ENCODE results near the gene FAM174B.

The FAM174B gene

DNA sequence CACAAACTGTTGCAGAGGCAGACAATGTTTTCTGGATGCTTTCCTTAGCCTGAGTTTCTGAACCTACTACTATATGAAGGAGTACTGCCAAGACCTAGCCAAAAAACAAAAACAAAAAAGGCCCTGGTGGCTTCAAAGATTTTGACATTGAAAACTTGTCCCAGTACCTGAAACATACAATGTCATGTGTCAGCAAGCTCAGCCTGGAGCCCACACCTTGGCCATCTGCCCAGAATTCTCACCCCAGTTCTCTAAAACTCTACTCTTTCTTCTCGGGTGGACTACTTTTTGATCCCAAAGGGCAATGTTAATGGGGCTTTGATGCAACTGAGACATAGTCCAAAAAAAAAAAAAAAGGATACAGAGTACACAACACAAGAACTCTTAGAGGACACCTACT is 81.4 kb downstream of the FAM174B start:
- Histone ChIP-seq H3K4me3 (no peak overlapping the region), H3K9ac (ENCODE audit: insufficient read length) (no peak overlapping the region), H3K36me3 (ENCODE audit: insufficient read depth, low read length) (no peaks in the 10 kb centered on the region), H3K9me3 (ENCODE audit: low read depth, low read length) (no peaks in the 10 kb centered on the region), H3K27ac (no peak overlapping the region)
- TF ChIP-seq FOXP2 (optimal IDR thresholded peaks at IDR 0.05; ENCODE audit: control extremely low read depth, extremely low read length, insufficient read depth) = no peak
- no peak for TF ChIP-seq POLR2AphosphoS5 (IDR thresholded peaks at IDR 0.05; ENCODE audit: borderline replicate concordance, low read depth, low read length)
- TF ChIP-seq EZH2 (IDR thresholded peaks at IDR 0.05) = no peak
- no peak for DNase-seq (ENCODE audit: low read depth, low spot score)

DNA sequence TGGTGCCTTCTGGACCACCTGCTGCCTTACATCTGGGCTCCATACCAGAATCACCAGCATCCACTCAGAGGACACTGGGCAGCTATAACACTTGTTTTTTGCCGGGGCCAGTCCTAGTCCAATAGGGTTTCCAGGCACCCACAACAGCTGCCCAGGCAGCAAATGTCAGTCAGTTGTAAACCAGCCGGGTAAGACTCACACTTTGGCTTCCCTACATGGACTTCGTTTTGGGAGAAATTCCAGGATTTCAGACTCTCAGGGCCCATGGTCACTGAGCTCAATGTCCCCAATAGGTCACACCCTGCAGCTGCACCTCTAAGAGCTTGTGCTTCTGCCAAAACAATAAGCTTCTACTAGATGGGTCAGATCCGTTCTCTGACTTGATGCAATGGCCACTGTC is 83.8 kb downstream of the FAM174B start:
- Histone ChIP-seq H3K4me3 (no peak overlapping the region), H3K36me3 (ENCODE audit: insufficient read depth, low read length) (no peaks in the 10 kb centered on the region), H3K27ac (no peak overlapping the region), H3K9me3 (ENCODE audit: low read depth, low read length) (no peaks in the 10 kb centered on the region), H3K9ac (ENCODE audit: insufficient read length) (no peak overlapping the region)
- TF ChIP-seq FOXP2 (optimal IDR thresholded peaks at IDR 0.05; ENCODE audit: control extremely low read depth, extremely low read length, insufficient read depth) (no peak), POLR2AphosphoS5 (IDR thresholded peaks at IDR 0.05; ENCODE audit: borderline replicate concordance, low read depth, low read length) (no peak), EZH2 (IDR thresholded peaks at IDR 0.05) (no peak)
- DNase-seq (ENCODE audit: low read depth, low spot score) = no peak

DNA sequence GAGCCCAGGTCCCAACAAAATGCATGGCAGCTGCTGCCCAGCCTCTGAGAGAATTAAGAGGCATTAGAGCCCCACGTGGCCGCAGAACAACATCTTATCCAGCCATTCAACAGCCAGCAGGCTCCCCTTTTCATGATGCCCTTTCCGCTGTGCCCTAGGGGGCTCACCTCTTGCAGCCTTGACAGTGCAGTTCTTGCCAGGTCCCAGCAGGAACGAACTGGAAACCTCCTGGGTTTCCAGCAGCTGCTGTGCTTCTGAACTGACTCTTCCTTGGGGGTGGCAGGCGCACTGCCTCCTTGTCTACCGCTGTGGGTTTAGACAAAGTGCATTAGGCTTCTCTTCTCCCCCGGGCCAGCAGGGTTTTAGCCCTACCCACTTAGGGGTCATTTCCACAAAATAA is 85.2 kb downstream of the FAM174B start:
- no peak for TF ChIP-seq FOXP2 (optimal IDR thresholded peaks at IDR 0.05; ENCODE audit: control extremely low read depth, extremely low read length, insufficient read depth)
- TF ChIP-seq POLR2AphosphoS5 (IDR thresholded peaks at IDR 0.05; ENCODE audit: borderline replicate concordance, low read depth, low read length) = no peak
- no peak for TF ChIP-seq EZH2 (IDR thresholded peaks at IDR 0.05)
- no peak overlapping the region for H3K27ac ChIP-seq
- H3K9me3 ChIP-seq (ENCODE audit: low read depth, low read length) = no peaks in the 10 kb centered on the region
- DNase-seq (ENCODE audit: low read depth, low spot score) = no peak
- H3K36me3 ChIP-seq (ENCODE audit: insufficient read depth, low read length) = no peaks in the 10 kb centered on the region
- H3K4me3 ChIP-seq = no peak overlapping the region
- no peak overlapping the region for H3K9ac ChIP-seq (ENCODE audit: insufficient read length)

DNA sequence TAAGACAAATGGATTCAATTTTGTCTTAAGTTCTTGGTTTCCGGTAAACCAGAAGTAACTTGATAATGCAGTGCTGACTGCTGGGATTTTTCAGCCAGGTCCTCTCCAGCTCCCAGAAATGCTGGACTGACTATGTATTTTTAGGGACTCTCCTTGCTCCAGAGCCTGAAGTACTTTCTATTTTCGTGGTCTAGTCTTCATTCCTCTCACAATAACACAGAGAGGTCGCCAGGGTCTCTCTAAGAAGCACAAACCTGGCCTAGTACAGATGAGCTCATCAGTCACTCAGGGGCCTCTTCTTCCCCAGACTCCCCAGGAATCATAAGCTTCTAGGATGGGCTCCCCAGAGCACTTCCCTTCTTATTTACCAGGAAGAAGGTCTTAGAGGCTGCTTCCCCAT is 85.8 kb downstream of the FAM174B start:
- H3K4me3 ChIP-seq = no peak overlapping the region
- TF ChIP-seq EZH2 (IDR thresholded peaks at IDR 0.05) (no peak), FOXP2 (optimal IDR thresholded peaks at IDR 0.05; ENCODE audit: control extremely low read depth, extremely low read length, insufficient read depth) (no peak), POLR2AphosphoS5 (IDR thresholded peaks at IDR 0.05; ENCODE audit: borderline replicate concordance, low read depth, low read length) (no peak)
- no peak for DNase-seq (ENCODE audit: low read depth, low spot score)
- H3K9ac ChIP-seq (ENCODE audit: insufficient read length) = no peak overlapping the region
- no peaks in the 10 kb centered on the region for H3K36me3 ChIP-seq (ENCODE audit: insufficient read depth, low read length)
- H3K9me3 ChIP-seq (ENCODE audit: low read depth, low read length) = no peaks in the 10 kb centered on the region
- H3K27ac ChIP-seq = no peak overlapping the region
